Stimulated activated CD4-positive, alpha-beta T cell treated with anti-CD3 and anti-CD28 coated beads, Interleukin-2, amount 100 ng/mL, for 24 hours (primary cell): ENCODE results near the gene DNLZ.
"Not testable (repeated sequence)": the region's sequence is repeated elsewhere in the genome, so short reads cannot be mapped to it uniquely, and the experiment has no call there.

Experiments
- DNase-seq, 2 donors: peaks; one replicate each; pipeline ENCODE4 v3.0.0-alpha.2; 2020

The DNLZ gene

GRCh38 chr9:136329636-136330405 is 33.7 kb downstream of the DNLZ start:
- no peak for DNase-seq

- no peak for DNase-seq
These were observed 34.3 kb downstream of the DNLZ start for GRCh38 chr9:136329211-136329627.

- DNase-seq = no peak
These were observed 34.9 kb downstream of the DNLZ start for GRCh38 chr9:136328622-136329041.

- DNase-seq = no peak
These were observed 35.4 kb downstream of the DNLZ start for GRCh38 chr9:136328011-136328621.

- peak; percentile 35 to 59 for DNase-seq
These were observed 36.1 kb downstream of the DNLZ start, which contains the start of gene GPSM1 for GRCh38 chr9:136327304-136327974. GPSM1 (plus strand) TSS chr9:136327539; CDS start chr9:136327696, 157 bp downstream.

- DNase-seq = no peak
These were observed 36.7 kb downstream of the DNLZ start for GRCh38 chr9:136326761-136327303.

- DNase-seq = no peak
These were observed 37.3 kb downstream of the DNLZ start for GRCh38 chr9:136326061-136326760.

GRCh38 chr9:136325358-136325757 is 38.2 kb downstream of the DNLZ start:
- no peak for DNase-seq

- no peak for DNase-seq
These were observed 38.8 kb downstream of the DNLZ start for GRCh38 chr9:136324501-136325300.

GRCh38 chr9:136323371-136323789 is 40.2 kb downstream of the DNLZ start:
- DNase-seq = no peak

GRCh38 chr9:136322756-136323330 is 40.7 kb downstream of the DNLZ start:
- no peak for DNase-seq

GRCh38 chr9:136321561-136321960 is 42.0 kb downstream of the DNLZ start:
- DNase-seq = no peak

GRCh38 chr9:136320972-136321371 is 42.6 kb downstream of the DNLZ start:
- DNase-seq = not testable (repeated sequence)

- not testable (repeated sequence) for DNase-seq
These were observed 43.6 kb downstream of the DNLZ start for GRCh38 chr9:136319955-136320354.

- not testable (repeated sequence) for DNase-seq
These were observed 44.3 kb downstream of the DNLZ start for GRCh38 chr9:136319244-136319643.

- DNase-seq = no peak
These were observed 44.7 kb downstream of the DNLZ start for GRCh38 chr9:136318776-136319241.

- no peak for DNase-seq
These were observed 45.3 kb downstream of the DNLZ start for GRCh38 chr9:136318111-136318775.

- no peak for DNase-seq
These were observed 45.8 kb downstream of the DNLZ start for GRCh38 chr9:136317695-136318094.

- no peak for DNase-seq
These were observed 46.5 kb downstream of the DNLZ start for GRCh38 chr9:136316896-136317676.

- no peak for DNase-seq
These were observed 47.2 kb downstream of the DNLZ start for GRCh38 chr9:136316271-136316751.
